Measurements from ENCODE around the gene SCTR.

SCTR gene

GRCh38 chr2:119523952-119524694 lies at the start of gene SCTR:
TSS of gene SCTR (minus strand) at chr2:119524483. CDS start at chr2:119524226, 257 bp downstream.
- Mint-ChIP-seq H3K27me3 (peaks cover 44% of the 10 kb centered on the region), H3K27ac (no peak within 1 kb of the TSS), H3K9me3 (no peaks in the 10 kb centered on the region), H3K36me3 (no peaks in the 10 kb centered on the region), H3K4me1 (no peaks in the 10 kb centered on the region), H3K4me3 (no peak within 1 kb of the TSS)

- Mint-ChIP-seq H3K27me3 (peaks cover 2% of the 10 kb centered on the region), H3K27ac (no peak overlapping the region), H3K9me3 (peaks cover 7% of the 10 kb centered on the region), H3K4me3 (no peak overlapping the region), H3K36me3 (no peaks in the 10 kb centered on the region), H3K4me1 (no peaks in the 10 kb centered on the region)
These were observed 43.0 kb upstream of the SCTR start for GRCh38 chr2:119567292-119567691.

GRCh38 chr2:119565481-119565880 lies 41.2 kb upstream of the SCTR start:
- peaks cover 7% of the 10 kb centered on the region for H3K9me3 Mint-ChIP-seq
- H3K27ac Mint-ChIP-seq: no peak overlapping the region
- H3K27me3 Mint-ChIP-seq: peaks cover 2% of the 10 kb centered on the region
- H3K4me1 Mint-ChIP-seq: no peaks in the 10 kb centered on the region
- no peak overlapping the region for H3K4me3 Mint-ChIP-seq
- no peaks in the 10 kb centered on the region for H3K36me3 Mint-ChIP-seq

GRCh38 chr2:119553687-119554344 lies 29.5 kb upstream of the SCTR start:
- Mint-ChIP-seq H3K4me3 (no peak overlapping the region), H3K27me3 (peaks cover 7% of the 10 kb centered on the region), H3K4me1 (no peaks in the 10 kb centered on the region), H3K27ac (no peak overlapping the region), H3K36me3 (peaks cover 2% of the 10 kb centered on the region), H3K9me3 (no peaks in the 10 kb centered on the region)

- no peak overlapping the region for H3K27ac Mint-ChIP-seq
- H3K9me3 Mint-ChIP-seq: no peaks in the 10 kb centered on the region
- H3K4me3 Mint-ChIP-seq: no peak overlapping the region
- no peaks in the 10 kb centered on the region for H3K4me1 Mint-ChIP-seq
- H3K27me3 Mint-ChIP-seq: peaks cover 7% of the 10 kb centered on the region
- H3K36me3 Mint-ChIP-seq: no peaks in the 10 kb centered on the region
These were observed 28.6 kb upstream of the SCTR start for GRCh38 chr2:119552902-119553301.

GRCh38 chr2:119550856-119551255 lies 26.6 kb upstream of the SCTR start:
- H3K27me3 Mint-ChIP-seq: peaks cover 20% of the 10 kb centered on the region
- H3K4me3 Mint-ChIP-seq: no peak overlapping the region
- H3K9me3 Mint-ChIP-seq: no peaks in the 10 kb centered on the region
- H3K4me1 Mint-ChIP-seq: no peaks in the 10 kb centered on the region
- no peak overlapping the region for H3K27ac Mint-ChIP-seq
- H3K36me3 Mint-ChIP-seq: peaks cover 1% of the 10 kb centered on the region

- H3K9me3 Mint-ChIP-seq: no peaks in the 10 kb centered on the region
- H3K4me1 Mint-ChIP-seq: no peaks in the 10 kb centered on the region
- H3K36me3 Mint-ChIP-seq: peaks cover 1% of the 10 kb centered on the region
- H3K27ac Mint-ChIP-seq: no peak overlapping the region
- peaks cover 23% of the 10 kb centered on the region for H3K27me3 Mint-ChIP-seq
- H3K4me3 Mint-ChIP-seq: no peak overlapping the region
These were observed 26.1 kb upstream of the SCTR start for GRCh38 chr2:119550346-119550745.

- no peaks in the 10 kb centered on the region for H3K9me3 Mint-ChIP-seq
- peaks cover 1% of the 10 kb centered on the region for H3K36me3 Mint-ChIP-seq
- H3K4me1 Mint-ChIP-seq: no peaks in the 10 kb centered on the region
- no peak overlapping the region for H3K4me3 Mint-ChIP-seq
- H3K27ac Mint-ChIP-seq: no peak overlapping the region
- peaks cover 25% of the 10 kb centered on the region for H3K27me3 Mint-ChIP-seq
These were observed 25.0 kb upstream of the SCTR start for GRCh38 chr2:119549241-119549640.

- Mint-ChIP-seq H3K4me3 (no peak overlapping the region), H3K36me3 (peaks cover 1% of the 10 kb centered on the region), H3K9me3 (no peaks in the 10 kb centered on the region), H3K4me1 (peaks cover 4% of the 10 kb centered on the region), H3K27me3 (peaks cover 29% of the 10 kb centered on the region), H3K27ac (no peak overlapping the region)
These were observed 24.3 kb upstream of the SCTR start for GRCh38 chr2:119548516-119549120.

- H3K27me3 Mint-ChIP-seq: peaks cover 39% of the 10 kb centered on the region
- no peak overlapping the region for H3K27ac Mint-ChIP-seq
- no peaks in the 10 kb centered on the region for H3K9me3 Mint-ChIP-seq
- peaks cover 3% of the 10 kb centered on the region for H3K36me3 Mint-ChIP-seq
- no peak overlapping the region for H3K4me3 Mint-ChIP-seq
- peaks cover 9% of the 10 kb centered on the region for H3K4me1 Mint-ChIP-seq
These were observed 22.1 kb upstream of the SCTR start for GRCh38 chr2:119546447-119546767.

- Mint-ChIP-seq H3K27ac (no peak overlapping the region), H3K4me3 (no peak overlapping the region), H3K27me3 (peaks cover 42% of the 10 kb centered on the region), H3K4me1 (peaks cover 9% of the 10 kb centered on the region), H3K9me3 (no peaks in the 10 kb centered on the region), H3K36me3 (peaks cover 3% of the 10 kb centered on the region)
These were observed 21.6 kb upstream of the SCTR start for GRCh38 chr2:119545754-119546446.

GRCh38 chr2:119544939-119545475 lies 20.7 kb upstream of the SCTR start:
- Mint-ChIP-seq H3K27me3 (peaks cover 46% of the 10 kb centered on the region), H3K9me3 (no peaks in the 10 kb centered on the region), H3K4me1 (peaks cover 9% of the 10 kb centered on the region), H3K4me3 (peak overlapping the region; percentile 49), H3K27ac (no peak overlapping the region), H3K36me3 (peaks cover 3% of the 10 kb centered on the region)

GRCh38 chr2:119544075-119544938 lies 20.0 kb upstream of the SCTR start, which contains the start of gene CFAP221:
TSS of gene CFAP221 (plus strand) at chr2:119544449. CDS start at chr2:119546132, 1,683 bp downstream.
- H3K27me3 Mint-ChIP-seq: peaks cover 46% of the 10 kb centered on the region
- no peaks in the 10 kb centered on the region for H3K9me3 Mint-ChIP-seq
- H3K27ac Mint-ChIP-seq: no peak within 1 kb of the TSS
- H3K36me3 Mint-ChIP-seq: peaks cover 3% of the 10 kb centered on the region
- H3K4me3 Mint-ChIP-seq: peak within 1 kb of the TSS; percentile 64
- H3K4me1 Mint-ChIP-seq: peaks cover 9% of the 10 kb centered on the region

GRCh38 chr2:119541476-119541875 lies 17.2 kb upstream of the SCTR start:
- H3K27ac Mint-ChIP-seq: no peak overlapping the region
- no peak overlapping the region for H3K4me3 Mint-ChIP-seq
- no peaks in the 10 kb centered on the region for H3K9me3 Mint-ChIP-seq
- H3K27me3 Mint-ChIP-seq: peaks cover 46% of the 10 kb centered on the region
- peaks cover 9% of the 10 kb centered on the region for H3K4me1 Mint-ChIP-seq
- peaks cover 3% of the 10 kb centered on the region for H3K36me3 Mint-ChIP-seq

- H3K27me3 Mint-ChIP-seq: peaks cover 24% of the 10 kb centered on the region
- no peaks in the 10 kb centered on the region for H3K4me1 Mint-ChIP-seq
- no peaks in the 10 kb centered on the region for H3K9me3 Mint-ChIP-seq
- no peak overlapping the region for H3K4me3 Mint-ChIP-seq
- H3K36me3 Mint-ChIP-seq: no peaks in the 10 kb centered on the region
- no peak overlapping the region for H3K27ac Mint-ChIP-seq
These were observed 13.5 kb upstream of the SCTR start for GRCh38 chr2:119537792-119538191.
